Sigmoid colon (tissue), 7 donors: Measurements from ENCODE around the gene FAM204A. TPM values are rescaled to one million over a fixed set of nuclear protein-coding genes. Genes with fewer than 3 reads are reported as not detected.

Experiments
- DNase-seq: peaks from one replicate; pipeline ENCODE4 v3.0.0-alpha.2; 2019
- H3K27ac ChIP-seq, 4 donors: fragments of 200-600 bp; sonication (generic); one replicate each; pipeline ENCODE4 v1.5.1; 2016 to 2019; ENCODE audit warnings: mild to moderate bottlenecking in 1 of 4
- H3K27me3 ChIP-seq, 3 donors: fragments of 200-600 bp; sonication (generic); one replicate each; pipeline ENCODE4 v1.5.1; 2019; ENCODE audit warnings: mild to moderate bottlenecking in 1 of 3
- H3K36me3 ChIP-seq, 4 donors: fragments of 200-600 bp; sonication (generic); one replicate each; pipeline ENCODE4 v1.5.1; 2016 to 2019
- H3K4me1 ChIP-seq, 4 donors: fragments of 200-600 bp; sonication (generic); one replicate each; pipeline ENCODE4 v1.5.1; 2017 to 2019
- H3K4me3 ChIP-seq, 4 donors: fragments of 200-600 bp; sonication (generic); one replicate each; pipeline ENCODE4 v1.5.1; 2017 to 2019; ENCODE audit warnings: mild to moderate bottlenecking in 2 of 4, moderate library complexity in 1 of 4
- H3K9me3 ChIP-seq, 4 donors: fragments of 200-600 bp in 3 of 4; sonication (generic) in 3 of 4; one replicate each; pipeline versions ENCODE4 v1.5.1 to v1.6.1; 2013 to 2019
- CTCF ChIP-seq, 4 experiments: fragments of 450-650 bp in 3 of 4; fragments of 200-600 bp in 1 of 4; IDR thresholded peaks; one replicate each; pipeline ENCODE4 v1.5.1; 2016 to 2019; ENCODE audit warnings: antibody characterized with exemption in 4 of 4, mild to moderate bottlenecking in 3 of 4, moderate library complexity in 2 of 4
- EP300 ChIP-seq, 4 donors: sonication (generic); formaldehyde crosslinking; IDR thresholded peaks; one replicate each; pipeline ENCODE4 v1.6.1; 2017; ENCODE audit warnings: antibody characterized with exemption in 4 of 4
- POLR2A ChIP-seq, 2 donors: fragments of 450-650 bp; IDR thresholded peaks; one replicate each; pipeline ENCODE4 v1.6.1; 2016; ENCODE audit warnings: antibody characterized with exemption in 2 of 2, mild to moderate bottlenecking in 2 of 2, moderate library complexity in 2 of 2
- POLR2AphosphoS5 ChIP-seq, 4 donors: sonication (generic); formaldehyde crosslinking; IDR thresholded peaks; one replicate each; pipeline ENCODE4 v1.6.1; 2017; ENCODE audit warnings: antibody characterized with exemption in 4 of 4
- WGBS, 2 donors: extraction: QIAGEN DNeasy Blood & Tissue Kit; methylation state at CpG; one replicate each; pipeline ENCODE4 v1.1.7; 2013; 5-methylcytosine and 5-hydroxymethylcytosine counted together
- intact Hi-C: fragments of 100-400 bp; cut with DNase I; formaldehyde crosslinking; loops from one replicate; pipeline ENCODE4 v1.15.1; 2023
- polyA plus RNA-seq, 3 donors: library from polyadenylated mRNA; stranded (reverse); fragments of 200-250 nt; gene quantifications; one replicate each; pipeline ENCODE4 v1.2.3, GENCODE V29; 2013
- total RNA-seq, 4 donors: library from RNA; depleted of rRNA; stranded (reverse); fragments of >200 nt; gene quantifications; one replicate each; pipeline ENCODE4 v1.1.0, GENCODE V29; 2016
- donor health status: healthy with polysubstance abuse.
- donor health status: Bipolar disorder and iron deficiency.
- donor health status: healthy.

FAM204A gene
- total and polyA plus RNA-seq, 7 donors: 40.6 to 83.1 (median 60.1) TPM

GRCh38 chr10:118307220-118307619 is 34.9 kb downstream of the FAM204A start:
- intact Hi-C loops: no loop called here
- H3K4me1 ChIP-seq: peaks cover 0 to 46% (median 33%) of the 10 kb centered on the region in 4 donors
- H3K27me3 ChIP-seq: no peaks in the 10 kb centered on the region
- H3K9me3 ChIP-seq: no peaks in the 10 kb centered on the region
- H3K27ac ChIP-seq: peak overlapping the region in 1 of 4 donors; percentile 49
- DNase-seq: no peak
- 81 to 86% methylated on average over 1 of the region's 1 CpG for WGBS, 2 donors
- no peak overlapping the region for H3K4me3 ChIP-seq
- peaks cover 0 to 43% (median 1%) of the 10 kb centered on the region in 4 donors for H3K36me3 ChIP-seq
- no peak for TF ChIP-seq POLR2A (IDR thresholded peaks at IDR 0.05)
- TF ChIP-seq POLR2AphosphoS5 (IDR thresholded peaks at IDR 0.05): no peak
- no peak for TF ChIP-seq CTCF (IDR thresholded peaks at IDR 0.05)

GRCh38 chr10:118305730-118306129 is 36.4 kb downstream of the FAM204A start:
- H3K9me3 ChIP-seq: no peaks in the 10 kb centered on the region
- no peak overlapping the region for H3K27ac ChIP-seq
- DNase-seq: no peak
- H3K27me3 ChIP-seq: no peaks in the 10 kb centered on the region
- peaks cover 0 to 34% (median 1%) of the 10 kb centered on the region in 4 donors for H3K36me3 ChIP-seq
- WGBS, 2 donors: 23 to 61% methylated on average over 1 of the region's 1 CpG
- H3K4me1 ChIP-seq: peaks cover 0 to 60% (median 39%) of the 10 kb centered on the region in 4 donors
- TF ChIP-seq EP300 (IDR thresholded peaks at IDR 0.05): no peak
- TF ChIP-seq POLR2A (IDR thresholded peaks at IDR 0.05): no peak
- no peak for TF ChIP-seq POLR2AphosphoS5 (IDR thresholded peaks at IDR 0.05)
- no peak for TF ChIP-seq CTCF (IDR thresholded peaks at IDR 0.05)
- intact Hi-C loops: no loop called here
- no peak overlapping the region for H3K4me3 ChIP-seq

- Histone ChIP-seq H3K4me3 (no peak overlapping the region), H3K27ac (no peak overlapping the region), H3K4me1 (peaks cover 0 to 57% (median 40%) of the 10 kb centered on the region in 4 donors), H3K27me3 (no peaks in the 10 kb centered on the region), H3K9me3 (no peaks in the 10 kb centered on the region), H3K36me3 (peaks cover 0 to 25% (median 0%) of the 10 kb centered on the region in 4 donors)
- 31 to 84% methylated on average over 6 of the region's 6 CpGs for WGBS, 2 donors
- intact Hi-C loops: no loop called here
- TF ChIP-seq EP300 (IDR thresholded peaks at IDR 0.05) (no peak), POLR2A (IDR thresholded peaks at IDR 0.05) (no peak), CTCF (IDR thresholded peaks at IDR 0.05) (no peak)
- no peak for DNase-seq
Observed at GRCh38 chr10:118304521-118304920, 37.6 kb downstream of the FAM204A start.

- Histone ChIP-seq H3K9me3 (no peaks in the 10 kb centered on the region), H3K36me3 (peaks cover 0 to 13% (median 0%) of the 10 kb centered on the region in 4 donors), H3K27me3 (no peaks in the 10 kb centered on the region), H3K27ac (no peak overlapping the region), H3K4me3 (no peak overlapping the region), H3K4me1 (peaks cover 0 to 28% (median 18%) of the 10 kb centered on the region in 4 donors)
- 91 to 95% methylated on average over 2 of the region's 2 CpGs for WGBS, 2 donors
- intact Hi-C loops: no loop called here
- no peak for DNase-seq
- TF ChIP-seq POLR2A (IDR thresholded peaks at IDR 0.05) (no peak), EP300 (IDR thresholded peaks at IDR 0.05) (no peak), CTCF (IDR thresholded peaks at IDR 0.05) (no peak)
Observed at GRCh38 chr10:118301211-118301610, 40.9 kb downstream of the FAM204A start.

GRCh38 chr10:118300320-118300719 is 41.8 kb downstream of the FAM204A start:
- Histone ChIP-seq H3K36me3 (peaks cover 0 to 7% (median 0%) of the 10 kb centered on the region in 4 donors), H3K4me3 (no peak overlapping the region), H3K4me1 (peaks cover 0 to 28% (median 18%) of the 10 kb centered on the region in 4 donors), H3K9me3 (no peaks in the 10 kb centered on the region), H3K27ac (no peak overlapping the region), H3K27me3 (no peaks in the 10 kb centered on the region)
- TF ChIP-seq EP300 (IDR thresholded peaks at IDR 0.05): no peak
- no peak for TF ChIP-seq POLR2A (IDR thresholded peaks at IDR 0.05)
- TF ChIP-seq POLR2AphosphoS5 (IDR thresholded peaks at IDR 0.05): no peak
- no peak for TF ChIP-seq CTCF (IDR thresholded peaks at IDR 0.05)
- intact Hi-C loops: no loop called here
- WGBS, 2 donors: 23 to 82% methylated on average over 1 of the region's 1 CpG
- DNase-seq: no peak
